Measurements from ENCODE around the gene RPS6KA3. TPM values are rescaled to one million over a fixed set of nuclear protein-coding genes. Genes with fewer than 3 reads are reported as not detected.
A peak's percentile ranks its signal among the peaks of the same experiment; 100 is the strongest.

RPS6KA3 gene
- 155 and 158 TPM in 2 replicates for total RNA-seq

GRCh38 chrX:20266810-20267606 is at the start of gene RPS6KA3:
RPS6KA3 (minus strand) TSS chrX:20266909; CDS start chrX:20266632, 277 bp downstream.

DNA sequence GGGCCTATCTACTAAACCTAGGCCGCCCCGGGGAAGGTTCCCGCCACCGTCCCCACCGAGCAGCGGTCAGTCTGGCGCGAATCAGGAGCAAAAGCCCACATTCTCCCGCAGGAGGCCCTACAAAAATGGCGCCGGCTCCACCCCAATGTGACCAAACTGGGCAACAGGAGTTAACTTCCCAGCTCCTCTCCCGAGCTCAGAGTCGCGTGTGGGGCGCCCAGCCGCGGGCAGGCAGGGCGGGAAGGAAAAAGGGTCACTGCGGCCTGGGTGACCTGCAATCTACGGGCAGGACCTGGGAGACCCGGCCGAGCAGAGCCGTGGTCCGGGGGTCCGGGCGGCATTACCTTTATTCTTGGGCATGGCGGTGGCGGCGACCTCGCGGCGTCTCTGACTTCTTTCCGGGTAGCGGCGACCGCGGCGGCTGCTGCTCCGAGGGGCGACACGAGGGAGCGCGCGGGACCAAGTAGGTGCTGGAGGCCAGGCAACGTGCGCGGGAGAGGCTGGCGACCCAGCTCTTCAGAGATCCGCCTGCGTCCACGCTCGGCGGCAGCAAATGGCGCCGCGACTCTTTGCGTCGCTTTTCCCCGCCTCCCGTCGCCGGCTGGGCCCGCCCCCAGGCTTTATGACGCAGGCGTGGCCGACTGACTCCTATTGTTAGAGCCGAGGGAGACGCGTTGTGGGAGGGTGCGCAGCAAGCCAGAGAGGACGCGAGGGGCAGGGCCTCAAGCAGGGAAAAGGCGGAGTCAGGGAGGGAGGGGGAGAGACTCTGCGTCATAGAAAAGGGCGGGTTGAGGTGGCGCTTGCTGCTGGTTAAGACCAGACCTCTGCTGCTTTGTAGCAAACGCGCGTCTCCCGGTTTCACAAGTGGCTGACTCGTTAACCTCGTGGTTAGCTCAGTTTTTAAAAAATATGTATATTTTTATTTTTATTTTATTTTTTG is 125.2 kb downstream of the RPS6KA3 start, which contains the start of gene EIF1AX:
Gene EIF1AX (minus strand): TSS at position 558 of the 940 bp plus-strand sequence. CDS start 198 bp downstream, at position 360.

DNA sequence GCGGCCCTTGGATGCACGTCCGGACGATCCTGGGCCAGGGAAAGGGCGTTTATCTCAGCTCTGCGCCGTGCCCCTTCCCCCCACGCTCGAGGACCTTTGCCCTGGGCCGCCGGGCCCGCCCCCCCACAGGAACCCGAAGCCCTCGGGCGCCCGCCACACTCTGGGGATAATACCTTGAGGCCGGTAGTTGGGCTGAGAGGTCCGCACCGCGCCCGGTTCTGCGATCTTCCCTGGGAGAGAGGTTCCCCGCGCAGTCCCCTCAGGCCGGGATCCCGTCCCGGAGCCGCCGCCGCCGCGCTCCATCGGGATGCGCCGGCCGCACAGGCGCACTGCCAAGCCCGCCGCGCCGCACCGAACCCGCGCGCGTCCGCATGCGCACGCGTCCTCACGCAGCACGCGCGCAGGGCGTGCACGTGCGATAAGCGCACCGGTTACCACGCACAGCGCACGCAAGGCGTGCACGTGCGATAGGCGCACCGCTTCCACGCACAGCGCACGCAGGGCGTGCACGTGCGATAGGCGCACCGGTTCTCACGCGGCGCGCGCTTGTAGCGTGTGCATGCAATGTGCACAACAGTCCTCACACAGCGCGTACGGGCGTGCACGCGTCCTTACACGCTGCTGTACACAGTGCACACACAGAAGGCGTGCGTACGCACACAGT is 150.0 kb downstream of the RPS6KA3 start, which contains the start of gene MAP7D2:
Gene MAP7D2 (minus strand): TSS at position 331 of the 664 bp plus-strand sequence. CDS start 28 bp downstream, at position 303.

Small RNAs within 50 kb of the gene (small RNA-seq; reads per million reads assigned to genes)
- gene RF00493 (12.2 reads per million, percentile 93 among the genes with 10 or more reads in this experiment), gene RF00494 (not detected)

Other genes with a start within 250 kb of the RPS6KA3 start
- gene MAP7D2, start 150.0 kb downstream of the RPS6KA3 start, total RNA-seq: 0.13 and 0.14 TPM in 2 replicates
- gene EIF1AX, start 125.1 kb downstream of the RPS6KA3 start, total RNA-seq: 85.8 and 165 TPM in 2 replicates